K562 (cell line): ENCODE measurements around the gene CCDC124.

Experiments
- EGR1 ChIP-seq: fragments of 450-650 bp; conservative IDR thresholded peaks from 2 replicates; pipeline ENCODE4 v1.6.1; 2017; ENCODE audit warnings: mild to moderate bottlenecking
- EZH2 ChIP-seq: IDR thresholded peaks from 2 replicates; pipeline ENCODE4 v1.6.1; 2012; ENCODE audit warnings: low read depth, mild to moderate bottlenecking, inconsistent platforms, low read length, borderline replicate concordance
- GATAD2B ChIP-seq: fragments of 450-650 bp; IDR thresholded peaks from 2 replicates; pipeline ENCODE4 v1.6.1; 2017; ENCODE audit warnings: mild to moderate bottlenecking, borderline replicate concordance
- POLR2AphosphoS5 ChIP-seq: IDR thresholded peaks from 2 replicates; pipeline ENCODE4 v1.6.1; 2011; ENCODE audit warnings: mild to moderate bottlenecking, low read depth, low read length, moderate library complexity; ENCODE audit not compliant: control insufficient read depth, insufficient read depth
- POU5F1 ChIP-seq: fragments of 150-350 bp; IDR thresholded peaks from 2 replicates; pipeline ENCODE4 v1.6.1; 2014; ENCODE audit warnings: borderline replicate concordance, low read length, low read depth, mild to moderate bottlenecking; ENCODE audit not compliant: partially characterized antibody
- SMC3 ChIP-seq: conservative IDR thresholded peaks from 2 replicates; pipeline ENCODE4 v1.6.1; 2011; ENCODE audit warnings: low read depth, low read length, improper control_type of control experiment; ENCODE audit not compliant: insufficient read depth
- TEAD2 ChIP-seq: fragments of 450-650 bp; IDR thresholded peaks from 2 replicates; pipeline ENCODE4 v1.6.1; 2016; ENCODE audit warnings: missing genetic modification characterization, control low read depth, missing compliant biosample characterization
- ZC3H4 ChIP-seq: sonication (generic); formaldehyde crosslinking; IDR thresholded peaks from 2 replicates; pipeline ENCODE4 v1.9.0; 2021; ENCODE audit warnings: missing genetic modification reagents, borderline replicate concordance
- ZNF121 ChIP-seq: sonication (generic); formaldehyde crosslinking; conservative IDR thresholded peaks from 2 replicates; pipeline ENCODE4 v1.8.0; 2022; ENCODE audit warnings: missing genetic modification reagents
- TF ChIP-seq, protein P1 (sequence below), 3 experiments: IDR thresholded peaks in 2 of 3; conservative IDR thresholded peaks in 1 of 3; 2 replicates each; pipeline ENCODE4 v1.5.1; 2011 to 2012; ENCODE audit warnings: low read length in 3 of 3, mild to moderate bottlenecking in 3 of 3, control low read depth in 2 of 3, improper control_type of control experiment in 1 of 3, inconsistent platforms in 1 of 3, low read depth in 1 of 3, mixed read lengths in 1 of 3, moderate library complexity in 1 of 3; ENCODE audit not compliant: insufficient read depth in 2 of 3
- TF ChIP-seq, protein P2 (sequence below): fragments of 450-650 bp; IDR thresholded peaks from 2 replicates; pipeline ENCODE4 v1.6.1; 2016
- TF ChIP-seq, protein P3 (sequence below): sonication (generic); formaldehyde crosslinking; IDR thresholded peaks from 2 replicates; pipeline ENCODE4 v1.9.0; 2022; ENCODE audit warnings: mild to moderate bottlenecking, missing genetic modification reagents

DNA sequence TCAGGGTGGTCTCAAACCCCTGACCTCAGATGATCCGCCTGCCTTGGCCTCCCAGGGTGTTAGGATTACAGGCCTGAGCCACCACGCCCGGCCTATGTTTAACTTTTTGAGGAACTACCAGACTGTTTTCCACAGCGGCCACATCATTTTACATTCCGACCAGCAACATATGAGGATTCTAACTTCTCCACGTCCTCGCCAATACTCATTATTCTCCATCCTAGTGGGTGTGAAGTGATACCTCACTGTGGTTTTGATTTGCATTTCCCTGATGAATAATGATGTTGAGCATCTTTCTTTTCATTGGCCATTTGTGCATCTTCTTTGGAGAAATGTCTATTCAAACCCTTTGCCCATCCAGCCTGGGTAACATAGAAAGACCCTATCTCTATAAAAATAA is 46.3 kb upstream of the CCDC124 start:
- TF ChIP-seq POU5F1 (no peak), EGR1 (no peak), POLR2AphosphoS5 (no peak), TEAD2 (tag) (no peak), SMC3 (no peak), ZNF121 (CRISPR knock-in tag) (no peak), EZH2 (no peak), ZC3H4 (no peak), GATAD2B (no peak)
- TF ChIP-seq, protein P1, sequence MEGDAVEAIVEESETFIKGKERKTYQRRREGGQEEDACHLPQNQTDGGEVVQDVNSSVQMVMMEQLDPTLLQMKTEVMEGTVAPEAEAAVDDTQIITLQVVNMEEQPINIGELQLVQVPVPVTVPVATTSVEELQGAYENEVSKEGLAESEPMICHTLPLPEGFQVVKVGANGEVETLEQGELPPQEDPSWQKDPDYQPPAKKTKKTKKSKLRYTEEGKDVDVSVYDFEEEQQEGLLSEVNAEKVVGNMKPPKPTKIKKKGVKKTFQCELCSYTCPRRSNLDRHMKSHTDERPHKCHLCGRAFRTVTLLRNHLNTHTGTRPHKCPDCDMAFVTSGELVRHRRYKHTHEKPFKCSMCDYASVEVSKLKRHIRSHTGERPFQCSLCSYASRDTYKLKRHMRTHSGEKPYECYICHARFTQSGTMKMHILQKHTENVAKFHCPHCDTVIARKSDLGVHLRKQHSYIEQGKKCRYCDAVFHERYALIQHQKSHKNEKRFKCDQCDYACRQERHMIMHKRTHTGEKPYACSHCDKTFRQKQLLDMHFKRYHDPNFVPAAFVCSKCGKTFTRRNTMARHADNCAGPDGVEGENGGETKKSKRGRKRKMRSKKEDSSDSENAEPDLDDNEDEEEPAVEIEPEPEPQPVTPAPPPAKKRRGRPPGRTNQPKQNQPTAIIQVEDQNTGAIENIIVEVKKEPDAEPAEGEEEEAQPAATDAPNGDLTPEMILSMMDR (IDR thresholded peaks at IDR 0.05 in 2 of 3, conservative IDR thresholded peaks at IDR 0.05 in 1 of 3; ENCODE audit: insufficient read depth in 2 of 3, low read depth in 1 of 3, low read length in 3 of 3), result no peak
- TF ChIP-seq, protein P2, sequence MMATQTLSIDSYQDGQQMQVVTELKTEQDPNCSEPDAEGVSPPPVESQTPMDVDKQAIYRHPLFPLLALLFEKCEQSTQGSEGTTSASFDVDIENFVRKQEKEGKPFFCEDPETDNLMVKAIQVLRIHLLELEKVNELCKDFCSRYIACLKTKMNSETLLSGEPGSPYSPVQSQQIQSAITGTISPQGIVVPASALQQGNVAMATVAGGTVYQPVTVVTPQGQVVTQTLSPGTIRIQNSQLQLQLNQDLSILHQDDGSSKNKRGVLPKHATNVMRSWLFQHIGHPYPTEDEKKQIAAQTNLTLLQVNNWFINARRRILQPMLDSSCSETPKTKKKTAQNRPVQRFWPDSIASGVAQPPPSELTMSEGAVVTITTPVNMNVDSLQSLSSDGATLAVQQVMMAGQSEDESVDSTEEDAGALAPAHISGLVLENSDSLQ, result no peak
- TF ChIP-seq, protein P3, sequence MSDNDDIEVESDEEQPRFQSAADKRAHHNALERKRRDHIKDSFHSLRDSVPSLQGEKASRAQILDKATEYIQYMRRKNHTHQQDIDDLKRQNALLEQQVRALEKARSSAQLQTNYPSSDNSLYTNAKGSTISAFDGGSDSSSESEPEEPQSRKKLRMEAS (CRISPR knock-in tag), result no peak
